GM04504 (cell line): ENCODE measurements around the gene SETX.
"Not testable (repeated sequence)": the region's sequence is repeated elsewhere in the genome, so short reads cannot be mapped to it uniquely, and the experiment has no call there.

Experiments used
- DNase-seq: peaks from one replicate; pipeline ENCODE4 v3.0.0-alpha.2; 2012; ENCODE audit warnings: low read depth

Gene SETX, protein sequence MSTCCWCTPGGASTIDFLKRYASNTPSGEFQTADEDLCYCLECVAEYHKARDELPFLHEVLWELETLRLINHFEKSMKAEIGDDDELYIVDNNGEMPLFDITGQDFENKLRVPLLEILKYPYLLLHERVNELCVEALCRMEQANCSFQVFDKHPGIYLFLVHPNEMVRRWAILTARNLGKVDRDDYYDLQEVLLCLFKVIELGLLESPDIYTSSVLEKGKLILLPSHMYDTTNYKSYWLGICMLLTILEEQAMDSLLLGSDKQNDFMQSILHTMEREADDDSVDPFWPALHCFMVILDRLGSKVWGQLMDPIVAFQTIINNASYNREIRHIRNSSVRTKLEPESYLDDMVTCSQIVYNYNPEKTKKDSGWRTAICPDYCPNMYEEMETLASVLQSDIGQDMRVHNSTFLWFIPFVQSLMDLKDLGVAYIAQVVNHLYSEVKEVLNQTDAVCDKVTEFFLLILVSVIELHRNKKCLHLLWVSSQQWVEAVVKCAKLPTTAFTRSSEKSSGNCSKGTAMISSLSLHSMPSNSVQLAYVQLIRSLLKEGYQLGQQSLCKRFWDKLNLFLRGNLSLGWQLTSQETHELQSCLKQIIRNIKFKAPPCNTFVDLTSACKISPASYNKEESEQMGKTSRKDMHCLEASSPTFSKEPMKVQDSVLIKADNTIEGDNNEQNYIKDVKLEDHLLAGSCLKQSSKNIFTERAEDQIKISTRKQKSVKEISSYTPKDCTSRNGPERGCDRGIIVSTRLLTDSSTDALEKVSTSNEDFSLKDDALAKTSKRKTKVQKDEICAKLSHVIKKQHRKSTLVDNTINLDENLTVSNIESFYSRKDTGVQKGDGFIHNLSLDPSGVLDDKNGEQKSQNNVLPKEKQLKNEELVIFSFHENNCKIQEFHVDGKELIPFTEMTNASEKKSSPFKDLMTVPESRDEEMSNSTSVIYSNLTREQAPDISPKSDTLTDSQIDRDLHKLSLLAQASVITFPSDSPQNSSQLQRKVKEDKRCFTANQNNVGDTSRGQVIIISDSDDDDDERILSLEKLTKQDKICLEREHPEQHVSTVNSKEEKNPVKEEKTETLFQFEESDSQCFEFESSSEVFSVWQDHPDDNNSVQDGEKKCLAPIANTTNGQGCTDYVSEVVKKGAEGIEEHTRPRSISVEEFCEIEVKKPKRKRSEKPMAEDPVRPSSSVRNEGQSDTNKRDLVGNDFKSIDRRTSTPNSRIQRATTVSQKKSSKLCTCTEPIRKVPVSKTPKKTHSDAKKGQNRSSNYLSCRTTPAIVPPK (N-terminal part only)

DNA sequence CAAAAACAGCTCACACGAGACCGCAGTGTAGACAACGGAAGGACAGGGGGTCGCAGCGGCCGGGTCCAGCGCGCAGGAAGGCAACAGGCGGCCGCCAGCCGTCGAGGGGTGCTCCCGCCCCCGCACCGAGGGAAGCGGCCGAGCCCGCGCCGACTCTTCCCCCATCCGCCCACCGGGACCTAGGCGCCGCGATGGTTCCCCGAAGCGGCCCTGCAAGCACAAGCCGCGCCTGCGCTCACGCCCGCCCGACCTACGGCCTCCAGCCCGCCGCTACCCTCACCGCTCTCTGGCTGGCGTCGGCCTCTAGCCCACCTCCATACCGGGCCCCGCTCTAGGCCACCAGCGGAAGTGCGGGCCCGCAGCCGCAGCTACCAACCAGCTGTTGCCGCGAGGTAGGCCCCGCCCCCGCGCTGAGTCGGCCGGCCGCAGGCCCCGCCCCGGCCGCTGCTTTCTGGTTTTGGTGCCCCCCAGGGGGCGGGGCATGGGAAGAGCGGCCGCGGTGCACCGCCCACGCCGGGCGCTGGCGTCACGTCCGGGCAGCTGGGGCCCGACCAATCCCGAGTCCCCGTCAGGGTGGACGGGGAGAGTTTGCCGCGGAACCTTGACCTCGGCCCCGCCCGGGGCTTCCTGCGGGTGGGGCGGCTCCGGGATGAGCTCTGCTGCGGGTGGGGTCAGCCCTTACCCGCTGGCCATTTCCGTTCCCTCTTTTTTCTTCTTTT, at the start of gene SETX:
Gene SETX, minus strand, starts transcription at position 350 of the 719 bp plus-strand sequence. CDS start 5,558 bp downstream, outside the sequence.
- peak; percentile 97 for DNase-seq

DNA sequence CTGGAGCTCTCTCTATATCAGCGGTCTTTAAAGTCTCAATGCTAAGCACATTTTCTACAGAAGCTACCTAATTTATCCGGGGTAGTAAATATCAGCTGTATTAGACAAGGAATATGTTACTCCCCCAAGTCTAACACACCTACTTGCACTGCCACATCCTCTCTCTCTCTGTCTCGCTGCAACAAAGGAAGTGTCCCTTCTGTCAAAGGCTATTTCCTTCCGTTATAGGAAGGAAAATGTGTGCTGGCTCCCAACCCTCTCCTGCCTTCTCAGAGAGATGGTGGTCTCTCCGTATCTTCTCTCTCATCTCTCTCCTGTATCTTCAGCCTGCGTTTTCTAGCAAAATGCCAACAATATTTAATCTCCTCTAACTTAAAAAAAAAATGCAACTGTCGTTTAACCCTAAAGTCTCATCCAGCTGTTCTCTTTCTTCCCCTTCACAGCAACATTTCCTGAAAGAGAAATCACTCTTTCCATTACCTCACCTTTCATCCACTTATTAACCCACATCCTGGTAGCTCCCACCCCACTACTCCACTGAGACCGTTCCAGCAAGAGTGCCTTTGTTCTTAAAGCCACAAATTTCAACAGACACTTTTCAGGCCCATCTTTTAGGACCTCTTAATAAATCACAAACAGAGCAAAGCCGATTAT, 49.6 kb upstream of the SETX start:
- no peak for DNase-seq

DNA sequence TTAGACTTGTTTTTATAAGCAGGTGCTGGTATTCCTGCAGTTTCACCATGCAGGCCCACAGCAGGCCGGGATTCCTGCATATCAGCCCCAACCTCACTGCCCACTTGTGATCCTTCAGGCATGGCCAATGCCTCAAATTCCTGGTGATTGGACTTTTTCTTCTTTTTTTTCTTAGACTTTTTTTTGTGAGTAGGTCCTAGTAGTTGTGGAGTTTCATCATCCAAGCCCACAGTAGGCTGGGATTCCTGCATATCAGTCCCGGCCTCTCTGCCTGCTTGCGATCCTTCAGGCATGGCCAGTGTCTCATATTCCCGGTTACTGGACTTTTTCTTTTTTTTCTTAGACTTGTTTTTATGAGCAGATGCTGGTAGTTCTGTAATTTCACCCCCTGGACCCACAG, 47.0 kb upstream of the SETX start:
- DNase-seq = no peak

DNA sequence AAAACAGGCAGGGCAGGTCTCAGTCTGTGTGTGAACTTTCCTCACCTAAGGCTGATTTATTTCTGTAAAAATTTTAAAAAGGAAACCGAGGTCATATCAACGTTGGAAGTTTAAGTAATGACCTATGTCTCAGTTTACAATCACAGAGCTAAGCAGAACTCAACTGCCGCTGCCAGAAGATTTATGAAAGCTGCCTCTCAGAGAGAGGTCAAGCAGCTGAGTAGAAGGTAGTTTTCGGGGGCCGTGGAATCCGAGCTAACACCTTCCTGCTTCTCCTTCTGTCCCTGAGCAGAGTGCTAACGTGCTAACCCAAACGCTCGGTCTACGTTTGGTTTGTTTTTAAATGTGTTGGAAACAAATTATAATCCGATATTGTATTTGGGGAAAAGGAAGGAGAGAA, 40.8 kb upstream of the SETX start:
- no peak for DNase-seq

DNA sequence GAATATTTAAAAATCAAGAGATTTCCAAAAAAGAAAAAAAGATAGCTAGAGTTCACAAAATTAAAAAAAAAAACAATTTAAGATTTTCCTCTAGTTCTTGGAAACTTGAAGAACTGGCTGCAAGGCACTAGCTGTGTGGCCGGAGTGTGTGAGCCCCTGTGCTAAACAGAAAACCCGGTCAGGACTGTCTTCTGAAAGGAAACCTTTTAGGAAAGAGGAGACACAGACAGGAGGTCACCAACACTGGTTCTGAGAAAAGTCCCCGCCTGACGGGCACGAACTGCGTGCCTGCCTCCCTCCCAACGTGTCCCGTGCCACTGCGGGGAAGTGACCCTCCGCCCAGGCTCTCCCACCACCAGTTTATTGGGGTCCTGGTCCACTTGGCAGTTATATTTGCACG, 36.7 kb upstream of the SETX start:
- DNase-seq = no peak

DNA sequence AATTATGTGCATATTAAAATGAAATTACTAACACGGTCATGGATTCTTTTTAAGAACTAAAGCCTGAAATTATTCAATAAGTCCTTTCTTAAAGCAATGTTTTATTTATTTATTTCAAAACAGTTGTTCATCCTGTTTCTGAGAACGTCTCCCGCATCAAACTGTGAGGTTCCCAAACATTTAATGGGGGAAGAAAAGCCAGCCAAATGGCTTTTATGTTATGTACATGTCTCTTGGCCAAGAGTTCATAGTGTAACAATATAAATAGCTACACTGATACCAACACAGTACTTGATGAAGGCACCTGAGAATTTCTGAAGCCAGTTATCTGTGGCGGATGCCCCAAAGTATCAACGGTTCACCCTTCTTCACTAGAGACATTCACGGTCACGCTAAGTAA, 36.2 kb upstream of the SETX start:
- no peak for DNase-seq

DNA sequence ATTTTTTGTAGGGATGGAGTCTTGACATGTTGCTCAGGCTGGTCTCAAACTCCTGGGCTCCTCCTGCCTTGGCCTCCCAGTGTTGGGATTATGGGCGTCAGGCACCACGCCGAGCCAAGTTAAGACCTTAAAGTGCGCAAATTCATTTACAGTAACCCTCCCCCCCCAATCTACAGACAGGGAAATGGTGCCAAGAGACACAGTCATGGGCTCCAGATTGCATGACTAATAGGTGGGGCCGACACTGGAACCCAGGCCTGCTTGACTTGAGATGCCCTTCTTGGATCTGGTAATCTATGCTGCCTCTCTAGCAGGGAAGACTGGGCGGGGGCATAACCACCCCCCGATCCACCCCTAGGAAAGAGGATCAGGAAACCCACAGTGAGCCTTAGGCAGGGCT, 32.3 kb upstream of the SETX start:
- DNase-seq = no peak

DNA sequence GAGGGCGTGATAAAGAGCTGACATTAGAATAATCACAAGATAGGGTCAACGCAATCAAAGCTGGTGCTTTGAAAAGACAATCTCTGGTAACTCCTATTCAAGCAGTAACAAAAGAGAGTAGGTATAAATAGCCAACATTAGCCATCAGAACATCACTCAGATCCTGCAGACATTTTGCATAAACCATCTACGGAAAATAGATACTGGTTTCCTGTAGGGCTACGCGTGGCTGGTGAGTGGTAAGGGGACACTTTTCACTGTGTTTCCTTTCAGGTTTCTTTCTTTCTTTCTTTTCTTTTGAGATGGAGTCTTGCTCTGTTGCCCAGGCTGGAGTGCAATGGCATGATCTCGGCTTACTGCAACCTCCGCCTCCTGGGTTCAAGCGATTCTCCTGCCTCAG, 29.6 kb upstream of the SETX start:
- DNase-seq = no peak

DNA sequence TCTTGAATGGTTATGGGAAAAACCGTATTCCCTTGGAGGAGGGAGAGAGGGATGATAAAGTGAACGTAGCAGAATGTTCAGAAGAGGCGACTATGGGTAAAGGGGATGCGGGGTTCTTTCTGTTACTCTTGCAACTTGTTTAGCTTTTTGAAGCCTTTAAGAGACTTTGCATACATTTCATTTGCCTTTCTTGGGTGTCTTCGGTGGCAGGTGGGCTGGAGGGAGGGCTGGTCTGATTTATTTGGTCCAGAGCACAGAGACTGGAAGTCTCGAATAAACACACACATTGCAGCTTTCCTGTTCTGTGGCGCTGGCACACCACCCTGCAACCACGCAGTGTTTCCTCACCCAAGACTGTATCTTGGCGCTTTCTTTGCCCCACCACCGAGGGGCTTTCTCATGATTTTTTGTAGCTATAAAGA, 28.7 kb upstream of the SETX start:
- DNase-seq = no peak

DNA sequence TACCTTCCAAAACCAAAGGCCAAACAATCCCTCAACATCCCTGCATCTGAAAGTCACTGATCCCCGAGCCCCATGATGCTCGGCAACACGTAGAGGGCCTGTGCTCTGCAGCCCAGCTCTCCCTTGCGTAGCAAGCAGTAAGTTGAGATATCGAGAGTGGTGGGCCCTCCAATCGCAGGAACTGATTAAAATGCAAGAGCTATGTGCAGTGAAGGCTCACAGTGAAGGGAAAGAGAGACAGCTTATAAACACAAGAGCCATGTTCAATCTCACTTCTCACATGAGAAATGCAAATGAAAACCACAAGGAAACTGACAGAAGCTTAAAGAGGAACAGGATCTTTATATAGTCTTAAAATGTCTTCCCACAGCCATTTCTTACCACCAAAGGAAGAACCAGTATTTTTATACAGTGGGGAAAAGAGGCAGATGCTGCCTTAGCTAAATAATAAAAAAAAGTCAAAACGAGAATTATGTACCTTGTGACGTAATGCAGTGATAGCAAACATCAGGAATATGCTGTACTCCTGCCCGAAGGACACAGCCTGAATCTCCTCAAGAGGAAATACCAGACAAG, 27.3 kb upstream of the SETX start:
- DNase-seq = no peak

DNA sequence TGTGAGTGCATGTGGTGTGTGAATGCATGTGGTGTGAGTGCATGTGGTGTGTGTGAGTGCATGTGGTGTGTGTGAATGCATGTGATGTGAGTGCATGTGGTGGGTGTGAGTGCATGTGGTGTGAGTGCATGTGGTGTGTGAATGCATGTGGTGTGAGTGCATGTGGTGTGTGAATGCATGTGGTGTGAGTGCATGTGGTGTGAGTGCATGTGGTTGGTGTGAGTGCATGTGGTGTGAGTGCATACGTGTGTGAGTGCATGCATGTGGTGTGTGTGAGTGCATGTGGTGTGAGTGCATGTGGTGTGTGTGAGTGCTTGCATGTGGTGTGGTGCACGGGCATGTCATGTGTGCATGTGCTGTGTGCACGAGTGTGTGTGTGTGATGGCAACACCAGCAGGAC, 23.6 kb upstream of the SETX start:
- DNase-seq = not testable (repeated sequence)

DNA sequence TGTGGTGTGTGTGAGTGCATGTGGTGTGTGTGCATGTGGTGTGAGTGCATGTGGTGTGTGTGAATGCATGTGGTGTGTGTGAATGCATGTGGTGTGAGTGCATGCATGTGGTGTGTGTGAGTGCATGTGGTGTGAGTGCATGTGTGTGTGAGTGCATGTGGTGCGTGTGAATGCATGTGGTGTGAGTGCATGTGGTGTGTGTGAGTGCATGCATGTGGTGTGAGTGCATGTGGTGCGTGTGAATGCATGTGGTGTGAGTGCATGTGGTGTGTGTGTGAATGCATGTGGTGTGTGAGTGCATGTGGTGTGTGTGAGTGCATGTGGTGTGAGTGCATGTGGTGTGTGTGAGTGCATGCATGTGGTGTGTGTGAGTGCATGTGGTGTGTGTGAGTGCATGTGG, 23.0 kb upstream of the SETX start:
- DNase-seq = not testable (repeated sequence)

DNA sequence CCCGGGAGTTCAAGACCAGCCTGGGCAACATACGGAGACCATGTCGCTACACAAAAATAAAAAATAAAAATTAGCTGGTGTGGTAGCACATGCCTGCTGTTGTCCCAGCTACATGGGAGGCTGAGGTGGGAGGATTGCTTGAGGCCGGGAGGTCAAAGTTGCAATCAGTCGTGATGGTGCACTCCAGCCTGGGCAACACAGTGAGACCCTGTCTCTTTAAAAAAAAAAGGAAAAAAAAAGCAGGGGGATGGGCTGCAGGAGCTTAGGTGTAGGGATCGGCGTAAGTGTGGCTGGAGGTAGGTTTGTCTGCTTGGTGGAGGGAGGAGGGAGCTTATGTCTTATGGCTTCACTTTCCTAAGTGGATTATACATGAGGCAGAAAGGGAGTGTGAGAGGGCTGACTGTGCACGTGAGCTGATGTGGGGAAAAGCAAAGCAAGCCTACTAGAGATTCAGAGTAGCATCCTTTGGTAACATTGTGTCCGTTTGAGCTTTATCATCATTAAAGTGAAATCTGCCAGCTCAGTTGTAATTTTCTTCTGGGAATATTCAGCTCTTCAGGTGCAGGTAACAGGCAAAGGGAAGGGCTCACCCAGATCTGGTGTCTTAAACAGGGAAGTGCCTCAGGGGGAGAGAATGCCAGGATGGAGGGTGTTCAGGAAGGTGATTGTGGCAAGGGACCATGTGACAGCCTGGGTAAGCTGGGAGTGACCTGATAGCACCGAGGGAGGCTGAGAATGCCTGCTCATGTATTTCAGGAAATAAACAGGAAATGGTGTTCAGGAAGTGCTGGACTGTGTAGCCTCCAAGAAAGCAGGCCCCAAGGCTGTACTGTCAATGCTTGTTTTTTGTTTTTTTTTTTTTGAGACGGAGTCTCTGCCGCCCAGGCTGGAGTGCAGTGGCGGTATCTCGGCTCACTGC, 17.6 kb upstream of the SETX start:
- no peak for DNase-seq

DNA sequence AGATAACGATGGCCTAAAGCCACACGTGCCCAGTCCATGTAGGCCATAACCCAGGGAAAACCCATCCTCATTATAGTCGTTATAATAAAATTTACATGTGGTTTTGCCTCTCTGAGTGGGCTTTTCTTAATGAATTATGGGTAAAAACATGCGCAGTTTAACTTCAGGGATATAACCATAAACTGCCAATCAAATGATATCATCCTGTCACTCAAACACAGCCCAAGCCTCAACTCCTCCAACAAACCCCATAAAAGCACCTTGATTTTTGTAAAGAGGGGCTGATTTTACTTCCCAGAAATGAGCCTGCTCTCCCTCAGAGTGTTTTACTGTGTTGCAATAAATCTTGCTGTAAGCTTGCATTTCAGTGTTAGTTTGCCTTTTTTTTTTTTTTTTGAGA, 15.8 kb upstream of the SETX start:
- no peak for DNase-seq

DNA sequence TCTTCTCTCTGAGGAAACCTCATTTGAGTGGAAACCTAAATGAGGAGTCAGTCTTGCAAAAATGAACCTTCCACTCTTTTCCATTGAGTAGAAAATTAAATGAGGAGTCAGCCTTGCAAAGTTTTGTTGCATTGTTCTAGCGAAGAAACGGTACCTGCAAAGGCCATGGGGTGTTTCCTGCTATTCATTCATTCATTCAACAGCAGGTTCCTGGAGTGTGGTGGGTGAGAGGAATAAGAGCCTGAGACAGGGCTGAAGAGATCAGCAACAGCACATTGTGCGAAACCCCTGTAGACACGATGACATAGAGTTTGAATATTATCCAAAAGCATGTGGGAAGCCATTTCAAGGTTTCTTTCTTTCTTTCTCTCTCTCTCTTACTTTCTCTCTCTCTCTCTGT, 14.6 kb upstream of the SETX start:
- no peak for DNase-seq

DNA sequence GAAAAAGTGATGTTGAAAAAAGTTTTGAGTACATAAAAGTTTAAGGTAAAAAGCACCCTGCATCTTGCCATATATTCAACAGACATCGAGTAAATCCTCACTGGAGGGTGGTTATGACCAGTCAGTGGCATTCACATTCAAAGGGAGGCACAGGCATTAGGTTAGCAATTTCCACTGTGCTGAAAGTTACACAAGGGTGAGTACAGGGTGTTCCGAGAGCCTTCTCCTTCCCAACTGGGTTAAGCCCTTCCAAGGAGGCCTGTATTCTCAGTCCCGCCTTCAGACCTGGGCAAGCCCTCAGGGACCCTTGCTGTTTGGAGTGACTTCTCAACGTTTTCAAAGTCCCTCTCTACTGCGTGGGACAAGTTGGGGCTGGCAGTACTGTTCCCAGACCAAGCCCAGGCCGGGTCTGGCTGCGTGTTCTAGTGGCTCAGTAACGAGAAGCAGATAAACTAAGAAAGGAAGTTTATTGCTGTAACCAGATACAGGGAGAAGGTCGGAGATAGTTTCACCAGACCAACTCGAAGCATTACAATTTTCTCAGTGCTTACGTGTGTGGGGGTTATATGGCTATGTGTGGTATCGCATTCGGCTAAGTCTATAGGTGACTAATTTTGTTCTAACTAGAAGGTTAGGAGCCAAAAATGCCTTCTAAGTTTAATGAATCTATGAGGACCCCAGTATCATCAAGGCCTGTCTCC, 13.0 kb upstream of the SETX start:
- DNase-seq = no peak

DNA sequence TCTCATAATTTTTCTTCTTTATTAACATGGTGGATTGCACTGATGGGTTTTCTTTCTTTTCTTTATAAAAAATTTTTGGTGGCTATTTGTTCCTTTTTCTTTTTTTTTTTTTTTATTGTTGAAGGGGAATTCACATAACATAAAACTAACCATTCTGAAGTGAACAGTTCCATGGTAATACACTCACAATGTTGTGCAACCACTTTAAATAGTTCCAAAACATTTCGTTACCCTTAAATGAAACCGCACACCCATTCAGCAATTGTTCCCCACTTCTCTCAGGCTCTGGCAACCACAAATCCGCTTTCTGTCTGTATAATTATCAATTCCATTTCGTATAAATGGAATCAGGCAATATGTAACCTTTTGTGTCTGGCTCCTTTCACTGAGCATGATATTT, 11.7 kb upstream of the SETX start:
- DNase-seq = no peak

DNA sequence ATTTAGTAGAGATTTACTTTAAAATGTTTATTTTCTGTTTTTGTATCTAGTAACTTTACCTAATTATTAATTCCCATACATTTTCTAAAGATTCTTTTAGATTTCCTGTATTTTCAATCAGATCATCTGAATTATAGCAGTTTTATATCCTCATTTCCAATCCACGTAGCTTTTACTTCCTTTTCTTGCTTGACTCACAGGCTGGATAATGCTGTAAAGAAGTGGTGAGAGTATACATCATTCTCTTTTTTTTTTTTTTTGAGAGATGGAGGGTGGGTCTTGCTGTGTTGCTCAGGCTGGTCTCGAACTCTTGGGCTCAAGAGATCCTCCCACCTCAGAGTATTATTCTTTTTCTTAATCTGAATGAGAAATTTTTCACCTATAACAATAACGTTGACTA, 11.2 kb upstream of the SETX start:
- no peak for DNase-seq

DNA sequence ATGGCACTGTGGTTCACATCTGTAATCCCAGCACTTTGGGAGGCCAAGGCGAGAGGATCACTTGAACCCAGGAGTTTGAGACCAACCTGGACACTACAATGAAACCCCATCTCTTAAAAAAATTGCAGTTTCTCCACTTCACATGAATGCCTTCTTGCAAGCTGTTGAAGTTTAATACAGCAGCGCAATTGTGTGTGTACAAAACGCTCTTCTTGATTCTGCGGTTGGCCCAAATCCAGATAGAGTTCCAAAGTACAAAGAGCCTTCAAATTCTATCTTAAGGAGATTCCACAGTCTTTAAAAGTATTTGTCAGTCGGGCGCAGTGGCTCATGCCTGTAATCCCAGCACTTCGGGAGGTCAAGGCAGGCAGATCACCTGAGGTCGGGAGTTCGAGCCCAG, 9.3 kb upstream of the SETX start:
- no peak for DNase-seq
